GM18511 (cell line): ENCODE data around the gene ITPK1.
"Not testable (repeated sequence)": the region's sequence is repeated elsewhere in the genome, so short reads cannot be mapped to it uniquely, and the experiment has no call there.

ENCODE experiments used
- ATAC-seq: cut with Tn5 transposase; IDR thresholded peaks from one replicate; pipeline ENCODE4 v1.9.1; 2021; ENCODE audit warnings: mild to moderate bottlenecking, moderate library complexity; ENCODE audit not compliant: unreplicated experiment

The ITPK1 gene

DNA sequence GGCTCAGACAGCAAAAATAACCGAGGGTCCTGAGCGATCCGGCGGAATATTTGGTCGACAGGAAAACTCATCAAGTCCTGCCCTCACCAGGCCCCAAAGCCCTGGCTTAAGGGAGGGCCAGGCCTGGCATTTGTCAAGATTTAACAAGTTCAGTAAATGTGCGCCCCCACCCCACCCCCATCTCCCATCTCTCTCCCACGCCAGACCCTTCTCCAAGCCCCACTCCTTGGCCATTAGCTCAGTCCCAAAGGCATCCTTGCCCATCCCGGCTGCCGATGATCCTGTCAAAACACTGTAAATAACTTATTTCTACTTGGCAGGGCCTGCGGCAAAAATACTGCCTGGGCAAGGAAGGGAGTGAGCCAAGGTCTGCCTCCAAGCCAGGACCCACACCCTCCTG, 52.8 kb downstream of the ITPK1 start:
- ATAC-seq = no peak

DNA sequence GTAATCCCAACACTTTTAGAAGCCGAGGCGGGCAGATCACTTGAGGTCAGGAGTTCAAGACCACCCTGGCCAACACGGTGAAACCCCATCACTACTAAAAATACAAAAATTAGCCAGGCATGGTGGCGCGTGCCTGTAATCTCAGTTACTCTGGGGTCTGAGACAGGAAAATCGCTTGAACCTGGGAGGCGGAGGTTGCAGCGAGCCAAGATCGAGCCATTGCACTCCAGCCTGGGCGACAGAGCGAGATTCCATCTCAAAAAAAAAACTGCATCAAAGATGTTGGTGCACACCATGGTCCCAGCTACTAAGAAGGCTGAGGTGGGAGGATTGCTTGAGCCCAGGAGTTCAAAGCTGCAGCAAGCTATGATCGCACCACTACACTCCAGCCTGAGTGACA, 53.7 kb downstream of the ITPK1 start:
- not testable (repeated sequence) for ATAC-seq

DNA sequence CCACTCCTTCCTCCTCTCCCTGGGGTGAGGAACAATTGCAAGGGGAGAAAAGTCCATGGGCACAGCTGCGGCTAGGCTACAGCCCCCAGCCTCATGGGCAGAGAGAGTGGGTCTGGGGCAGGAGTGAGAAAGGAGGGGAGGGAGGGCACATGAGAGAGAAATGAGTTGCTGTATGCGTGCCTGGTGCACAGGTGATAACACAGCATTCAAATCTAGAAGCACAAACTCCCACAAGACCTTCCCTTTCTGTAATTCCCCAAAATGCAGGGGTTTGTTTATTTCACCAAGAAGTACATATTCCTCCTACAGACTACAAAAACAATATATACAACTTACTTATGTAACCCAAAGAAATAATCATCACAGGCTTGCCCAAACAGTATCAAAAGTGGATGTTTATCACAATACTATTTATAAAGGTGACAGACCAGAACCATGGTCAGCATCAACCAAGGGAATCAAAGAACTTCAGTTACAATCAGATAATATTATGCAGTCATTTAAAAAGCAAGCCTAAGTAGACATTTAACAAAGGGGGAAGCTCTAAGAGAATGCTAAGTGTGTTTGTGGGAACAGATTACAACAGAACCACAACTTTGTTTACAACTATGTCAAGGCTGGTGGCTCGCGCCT, 54.2 kb downstream of the ITPK1 start:
- no peak for ATAC-seq

DNA sequence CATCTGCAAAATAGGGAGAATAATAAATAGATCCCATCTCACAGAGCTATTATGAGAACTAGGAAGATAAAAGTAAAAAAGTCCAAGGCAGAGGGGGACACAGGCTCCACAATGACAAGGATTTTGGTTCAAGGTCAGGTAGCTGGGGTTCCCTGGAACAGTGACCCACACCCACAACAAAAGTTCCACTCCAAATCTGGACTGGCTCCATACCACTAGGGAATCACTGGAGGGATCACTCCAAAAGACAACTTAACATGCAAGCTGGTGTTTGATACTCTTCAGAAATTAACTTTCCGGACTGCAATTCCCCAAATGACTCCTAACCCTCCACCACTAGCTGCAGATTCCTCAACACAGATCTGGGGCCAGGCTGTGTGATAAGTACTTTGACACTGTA, 54.9 kb downstream of the ITPK1 start:
- no peak for ATAC-seq

DNA sequence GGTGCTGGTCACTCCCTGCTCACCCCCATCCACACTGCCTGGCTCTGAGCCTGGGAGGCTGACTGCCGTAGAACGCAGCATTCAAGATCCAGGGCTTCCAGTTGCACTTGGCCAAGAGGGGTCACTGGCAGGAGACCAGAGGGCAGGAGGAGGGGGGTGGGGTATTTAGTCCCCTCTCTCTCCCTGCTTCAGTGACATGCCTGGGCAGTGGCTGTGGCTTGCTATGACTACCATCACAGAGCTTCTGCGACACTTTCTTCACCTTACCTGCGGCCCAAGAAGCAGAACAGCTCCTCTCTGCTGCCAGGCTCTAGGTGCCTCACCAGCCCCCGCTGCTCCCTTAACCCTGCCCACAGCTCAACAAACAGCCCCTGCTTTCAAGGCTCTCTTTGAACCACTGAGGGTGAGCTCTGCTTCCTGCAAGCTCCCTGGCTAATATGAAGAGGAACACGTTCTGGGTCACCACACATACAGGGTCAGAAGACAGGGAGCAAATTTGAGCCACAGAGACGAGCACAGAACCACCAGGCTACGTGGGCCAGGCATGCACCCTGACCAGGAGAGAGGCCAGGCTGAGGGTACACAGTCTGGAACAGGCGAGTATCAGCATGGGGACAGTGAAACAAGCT, 55.7 kb downstream of the ITPK1 start:
- ATAC-seq = no peak

DNA sequence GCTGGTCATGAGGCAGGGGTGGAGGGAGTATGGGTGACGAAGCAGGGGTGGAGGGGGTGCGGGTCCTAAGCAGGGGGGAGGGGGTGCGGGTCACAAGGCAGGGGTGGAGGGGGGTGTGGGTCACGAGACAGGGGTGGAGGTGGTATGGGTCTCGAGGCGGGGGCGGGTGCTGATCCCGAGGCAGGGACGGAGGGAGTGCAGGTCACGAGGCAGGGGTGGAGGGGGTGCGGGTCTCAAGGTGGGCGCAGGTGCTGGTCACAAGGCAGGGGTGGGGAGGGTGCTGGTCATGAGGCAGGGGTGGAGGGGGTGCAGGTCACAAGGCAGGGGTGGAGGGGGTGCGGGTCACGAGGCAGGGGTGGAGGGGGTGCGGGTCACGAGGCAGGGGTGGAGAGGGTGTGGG, 56.5 kb downstream of the ITPK1 start:
- no peak for ATAC-seq

DNA sequence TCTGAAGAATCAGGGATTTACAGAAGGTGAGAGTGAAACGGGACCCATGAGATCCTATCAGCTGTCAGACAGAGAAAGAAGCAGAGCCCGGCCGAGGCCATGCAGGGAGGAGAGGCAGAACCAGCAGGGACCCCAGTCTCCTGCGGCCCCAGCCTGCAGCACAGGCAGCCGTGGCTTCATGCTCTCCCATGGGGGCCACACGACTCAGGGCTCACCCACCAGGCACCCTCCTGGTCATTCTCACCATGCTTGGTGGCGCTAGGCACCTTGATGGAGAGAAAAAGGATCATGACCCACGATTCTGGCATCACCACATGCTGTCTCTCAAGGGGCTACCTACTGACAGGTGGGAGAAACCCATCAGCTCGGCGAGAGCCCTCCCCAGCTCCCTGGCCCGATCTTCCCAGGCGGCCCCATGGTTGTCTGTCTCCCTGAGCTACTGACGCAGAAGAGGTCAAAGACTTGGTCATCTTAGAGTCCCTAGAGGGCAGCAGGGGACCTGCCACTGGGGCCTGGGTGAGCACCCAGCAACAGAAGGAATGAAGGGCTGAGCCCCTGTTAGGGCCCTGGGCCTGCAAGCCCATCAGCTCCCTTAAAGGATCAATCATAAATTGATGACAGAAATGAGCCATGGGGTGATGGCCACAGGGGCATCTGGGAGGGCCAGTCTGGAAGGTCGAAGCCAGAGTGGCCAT, 58.0 kb downstream of the ITPK1 start:
- no peak for ATAC-seq

DNA sequence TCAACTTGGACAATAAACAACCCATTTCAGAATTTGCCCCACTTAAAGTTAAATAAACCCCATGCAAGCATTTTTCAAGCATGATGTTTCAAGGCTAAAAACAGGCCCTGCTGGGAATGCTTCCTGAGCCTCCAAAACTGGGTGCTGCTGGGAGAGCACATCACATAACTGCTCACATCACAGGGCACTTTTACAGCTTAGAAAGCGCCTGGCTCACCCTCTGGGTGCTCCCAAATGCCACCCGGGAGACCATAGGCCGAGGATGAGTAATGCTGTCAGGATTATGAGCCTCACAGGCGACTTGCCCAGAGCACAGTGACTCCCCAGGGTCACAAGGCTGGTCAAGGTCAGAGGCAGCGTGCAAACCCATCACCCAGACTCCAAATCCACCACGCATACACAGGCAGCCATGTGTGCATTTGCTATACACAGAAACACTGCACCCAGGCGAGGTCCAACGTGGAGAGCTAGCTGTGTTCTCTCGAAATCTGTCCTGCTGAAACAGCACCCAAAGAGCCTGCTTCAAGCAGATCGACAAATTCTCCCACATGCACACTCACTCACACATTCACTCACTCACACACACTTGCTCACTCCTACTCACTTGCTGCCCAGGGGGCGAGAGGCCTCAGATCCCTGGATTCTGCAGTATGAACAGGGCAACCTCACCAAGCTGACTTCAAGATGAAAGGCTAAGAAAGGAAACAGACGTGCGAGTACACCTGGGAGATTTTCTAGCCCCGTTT, 58.7 kb downstream of the ITPK1 start:
- no peak for ATAC-seq

DNA sequence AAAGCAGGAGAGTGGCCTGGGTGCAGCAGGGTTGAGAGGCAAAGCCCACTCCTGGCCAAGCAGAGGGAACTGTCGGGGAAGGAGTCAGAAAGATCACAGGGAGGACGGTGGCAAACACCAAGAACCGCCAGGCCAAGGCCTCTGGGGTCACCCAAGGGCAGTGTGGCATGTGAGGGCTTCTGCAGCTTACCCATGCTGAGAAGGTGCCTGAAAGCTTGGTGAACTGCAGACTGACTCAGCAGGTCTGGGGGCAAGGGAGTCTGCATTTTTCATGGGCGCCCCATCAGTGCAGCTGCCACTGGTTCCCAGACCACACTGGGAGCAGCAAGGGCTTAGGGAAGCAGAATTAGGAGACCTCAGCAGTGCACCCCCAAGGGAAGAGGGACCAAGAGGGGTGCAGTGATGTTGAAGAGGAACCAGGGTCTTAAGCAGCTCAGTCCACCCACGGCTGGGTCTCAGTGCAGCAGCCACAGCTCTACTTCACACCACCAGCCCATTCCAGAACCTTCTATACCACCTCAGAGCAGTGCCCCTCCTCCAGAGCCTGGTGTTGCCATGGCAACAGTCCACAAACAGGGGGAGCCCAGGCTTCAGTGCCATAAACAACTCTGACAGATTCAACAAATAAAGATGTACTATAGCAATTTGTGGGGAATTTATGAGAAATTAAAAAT, 59.4 kb downstream of the ITPK1 start:
- no peak for ATAC-seq

DNA sequence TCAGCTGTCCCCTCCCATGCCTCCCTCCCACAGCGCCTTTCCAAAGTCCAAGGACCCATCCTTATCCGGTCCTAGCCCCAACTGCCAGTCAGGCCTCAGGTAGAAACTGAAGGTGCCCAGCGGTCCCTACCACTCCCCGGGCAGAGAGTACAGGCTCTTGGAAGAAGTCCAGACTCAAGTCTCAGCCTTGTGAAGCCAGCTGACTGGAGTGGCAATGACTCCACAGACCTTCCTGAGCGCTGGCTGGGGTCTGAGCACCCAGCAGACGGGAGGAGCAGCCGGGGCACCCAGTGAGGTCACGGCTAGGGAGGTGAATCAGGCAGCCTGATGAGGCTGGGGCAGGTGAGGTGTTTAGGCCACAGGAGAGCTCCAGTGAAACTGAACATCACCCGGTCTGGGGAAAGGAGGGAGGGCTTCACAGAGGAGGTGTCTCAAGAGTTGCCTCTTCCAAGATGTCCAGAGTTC, 60.0 kb downstream of the ITPK1 start:
- ATAC-seq = no peak

DNA sequence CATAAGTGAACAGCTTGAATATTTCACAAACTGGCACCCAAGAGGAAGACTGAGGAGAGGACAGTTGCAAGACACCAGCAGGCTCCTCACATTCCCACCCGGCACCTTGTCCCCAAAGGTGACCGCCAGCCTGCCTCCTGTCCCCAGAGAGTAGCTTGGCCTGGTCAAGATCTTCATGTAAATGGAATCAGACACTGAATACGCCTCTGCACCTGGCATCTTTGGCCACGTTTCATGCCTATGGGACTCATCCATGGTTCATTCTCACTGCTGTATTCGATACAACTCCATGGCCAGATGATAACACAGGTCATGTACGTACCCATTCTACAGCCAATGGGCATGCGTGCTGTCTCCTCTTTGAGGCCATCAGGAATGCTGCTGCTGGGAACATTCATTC, 60.8 kb downstream of the ITPK1 start:
- no peak for ATAC-seq

DNA sequence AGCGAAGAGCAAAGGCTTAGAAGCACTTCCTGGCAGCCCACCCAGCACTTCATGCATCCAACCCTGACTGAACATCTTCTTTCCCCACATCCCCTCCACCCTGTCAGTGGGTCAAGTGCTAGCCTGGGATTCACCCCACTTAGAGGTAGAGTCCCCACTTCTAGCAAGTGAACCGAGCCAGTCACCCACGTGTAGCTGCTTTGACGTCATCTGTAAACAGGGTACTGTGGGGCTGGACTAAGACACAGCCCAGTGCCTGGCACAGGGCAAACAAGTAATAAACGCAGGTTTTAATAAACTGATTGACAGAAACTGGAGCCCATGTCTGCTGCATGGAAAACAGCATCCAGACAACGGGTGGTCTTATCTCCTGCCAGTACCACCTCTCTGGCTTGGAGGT, 61.7 kb downstream of the ITPK1 start:
- ATAC-seq = no peak

DNA sequence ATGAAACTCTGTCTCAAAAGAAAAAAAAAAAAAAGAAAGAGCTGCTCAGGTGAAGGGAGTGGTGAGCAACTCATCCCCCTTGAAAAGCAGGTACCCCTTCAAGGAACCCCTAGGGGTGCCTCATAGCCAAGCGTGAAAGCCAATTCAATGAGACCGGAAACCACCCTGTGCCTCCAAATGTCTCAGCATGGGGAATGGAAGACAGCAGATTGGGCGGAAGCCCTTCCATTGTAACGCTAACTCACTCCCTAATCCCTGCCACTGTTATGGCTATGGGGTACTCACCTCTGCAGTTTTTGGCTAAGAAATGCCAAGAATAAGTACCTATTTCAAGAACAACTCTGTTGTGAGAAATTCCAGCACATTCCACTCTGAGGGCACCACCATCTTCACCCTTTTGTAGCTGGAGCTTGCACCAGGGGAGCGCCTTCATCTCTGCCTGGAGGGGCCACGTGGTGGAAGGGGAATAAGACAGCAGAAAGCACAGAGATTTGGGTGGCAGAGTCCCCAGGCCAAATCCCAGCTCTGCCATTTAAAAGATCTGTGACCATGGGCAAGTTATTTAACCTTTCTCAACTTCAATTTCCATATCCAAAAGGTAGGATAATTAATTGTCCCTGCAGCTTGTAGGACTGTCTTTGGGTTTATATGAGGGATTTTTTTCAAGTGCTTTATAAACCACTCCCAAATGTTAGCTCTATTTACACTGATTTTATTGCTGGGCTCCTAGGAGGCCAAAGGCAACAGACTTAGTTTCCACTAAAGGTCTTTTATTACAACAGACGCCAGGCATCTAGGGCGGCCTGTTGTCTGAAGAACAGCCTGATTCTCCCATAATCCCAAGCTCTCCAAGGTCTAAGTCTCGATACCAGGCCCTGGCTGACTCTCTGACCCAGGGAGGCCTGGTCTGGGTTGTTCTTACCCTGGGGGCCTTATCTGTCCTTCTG, 63.9 kb downstream of the ITPK1 start:
- ATAC-seq = no peak

DNA sequence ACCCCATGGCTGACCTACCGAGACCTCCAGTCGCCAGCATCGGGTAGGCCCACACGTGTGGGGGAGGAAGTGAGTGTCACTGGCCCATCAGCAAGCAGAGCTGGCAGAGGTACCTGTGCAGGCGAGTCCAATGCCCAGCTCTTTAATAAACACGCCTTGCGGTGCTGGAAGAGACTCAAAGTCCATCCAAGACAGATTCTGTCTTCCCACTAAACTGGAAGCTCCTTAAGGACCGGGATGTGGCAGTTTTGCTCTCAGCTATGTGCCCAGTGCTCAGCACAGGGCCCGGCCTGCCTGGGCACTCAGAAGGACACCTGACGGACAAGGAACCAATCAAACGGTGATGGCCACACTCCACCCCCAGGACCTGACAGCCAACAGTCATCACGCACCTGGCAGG, 65.0 kb downstream of the ITPK1 start:
- no peak for ATAC-seq

DNA sequence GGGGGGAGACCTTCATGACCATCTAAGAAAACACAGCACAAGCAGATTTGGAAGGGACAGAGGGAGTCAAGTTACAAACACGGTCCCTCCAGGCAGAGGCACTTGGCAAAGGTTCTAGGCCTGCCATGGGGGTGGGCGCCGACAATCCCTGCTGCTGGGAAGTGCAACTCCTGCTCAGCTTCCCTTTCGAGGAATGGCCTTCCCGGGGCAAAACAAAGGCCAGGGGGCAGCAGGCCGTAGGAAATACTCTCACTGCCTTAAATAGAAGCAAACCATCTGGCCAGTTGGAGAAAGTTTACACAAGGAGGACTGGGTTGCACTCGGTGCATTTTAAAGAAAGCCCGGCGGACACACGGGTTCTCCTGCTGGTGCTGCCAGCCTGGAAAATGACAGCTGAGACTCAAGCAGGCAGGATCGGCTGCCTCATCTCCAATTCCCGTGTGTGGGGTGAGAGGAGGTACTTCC, 65.8 kb downstream of the ITPK1 start:
- ATAC-seq = no peak

DNA sequence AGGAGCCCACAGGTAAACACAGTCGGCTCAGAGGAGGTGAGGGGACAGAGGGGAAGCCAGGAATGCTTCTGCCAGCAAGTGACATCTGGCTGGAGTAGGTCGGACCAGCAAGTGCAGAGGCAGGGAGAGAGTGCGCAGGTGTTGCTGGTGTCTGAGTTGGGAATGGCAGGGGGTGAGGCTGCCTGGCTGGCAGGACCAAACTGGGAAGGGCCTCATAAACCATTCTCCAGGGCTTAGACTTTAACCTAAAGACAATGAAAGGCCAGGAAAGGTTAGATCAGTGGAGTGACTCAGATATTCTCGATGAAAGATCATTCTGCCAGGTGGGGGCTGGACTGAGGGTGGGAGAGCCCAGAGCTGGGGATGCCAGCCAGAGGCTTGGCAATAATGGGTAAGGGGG, 66.4 kb downstream of the ITPK1 start:
- ATAC-seq = no peak

DNA sequence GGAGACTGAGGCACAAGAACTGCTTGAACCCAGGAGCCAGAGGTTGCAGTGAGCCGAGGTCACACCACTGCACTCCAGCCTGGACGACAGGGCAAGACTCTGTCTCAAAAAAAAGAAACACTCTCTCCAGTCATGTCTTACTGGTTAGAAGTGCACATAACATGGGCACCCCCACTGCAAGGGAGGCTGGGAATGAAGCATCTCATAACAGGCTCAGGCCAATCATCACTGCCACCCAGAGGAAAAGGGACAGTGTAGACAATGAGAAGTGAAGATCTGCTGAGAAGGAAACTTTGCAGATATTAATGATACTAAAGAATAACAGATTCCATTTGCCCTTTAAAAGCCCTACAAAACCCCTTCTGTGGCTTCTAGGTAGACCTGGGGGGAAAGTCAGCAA, 66.9 kb downstream of the ITPK1 start:
- no peak for ATAC-seq

DNA sequence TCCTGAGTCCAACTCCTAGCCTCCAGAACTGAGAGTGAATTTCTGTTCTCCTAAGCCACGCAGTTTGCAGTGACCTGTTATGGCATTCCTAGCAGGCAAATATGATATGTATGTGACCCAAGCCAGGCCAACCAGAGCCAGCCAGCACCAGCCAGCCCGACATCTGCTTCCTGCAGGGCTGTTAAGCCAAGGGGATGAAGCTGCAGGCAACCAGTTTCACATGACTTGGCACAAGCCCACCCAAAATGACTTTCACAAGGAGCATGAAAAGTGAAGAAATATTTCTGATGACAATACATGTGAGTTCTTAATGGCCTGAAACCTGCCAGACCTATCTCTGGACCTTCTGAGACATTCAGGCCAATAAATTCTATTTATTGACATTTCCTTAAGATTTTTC, 68.1 kb downstream of the ITPK1 start:
- ATAC-seq = no peak

DNA sequence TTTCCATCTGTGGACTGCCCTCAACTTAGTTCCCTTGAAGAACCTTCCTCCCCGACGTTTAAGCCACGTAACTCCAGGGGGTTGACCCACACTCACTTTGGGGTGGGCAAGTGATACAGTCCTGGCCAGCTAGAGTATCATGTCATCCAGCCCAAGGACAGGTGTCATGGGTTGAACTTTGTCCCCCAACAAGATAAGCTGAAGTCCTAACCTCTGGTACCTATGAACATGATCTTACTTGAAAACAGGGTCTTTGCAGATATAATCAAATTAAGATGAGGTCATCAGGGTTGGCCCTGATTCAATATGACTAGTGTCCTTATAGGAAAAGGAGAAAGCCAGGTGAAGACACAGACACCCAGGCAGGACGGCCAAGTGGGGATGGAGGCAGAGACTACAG, 68.6 kb downstream of the ITPK1 start:
- ATAC-seq = no peak

DNA sequence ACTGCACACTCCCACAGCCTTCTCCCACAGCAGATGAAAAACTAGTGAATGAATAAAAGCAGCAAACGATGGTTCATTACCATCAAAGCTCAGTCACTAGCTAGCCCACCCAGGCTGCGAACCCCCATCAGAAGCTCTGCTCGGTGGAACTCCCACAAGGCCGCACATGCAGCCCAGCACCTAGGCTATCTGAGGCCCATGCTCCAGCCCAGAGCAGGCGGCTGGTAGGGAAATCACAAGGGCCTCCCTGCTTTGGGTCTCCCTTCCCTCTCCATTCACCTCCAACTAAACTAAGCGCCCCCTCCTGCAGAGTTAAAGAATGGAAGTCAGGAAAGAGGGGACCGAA, 69.0 kb downstream of the ITPK1 start:
- no peak for ATAC-seq
